Tibial nerve (tissue), 4 donors: ENCODE data around the gene AKAP8L. TPM values are rescaled to one million over a fixed set of nuclear protein-coding genes. Genes with fewer than 3 reads are reported as not detected.

Source experiments
- DNase-seq, 2 donors: peaks; one replicate each; pipeline ENCODE4 v3.0.0-alpha.2; 2019; ENCODE audit warnings: low spot score in 2 of 2
- H3K27ac ChIP-seq, 4 donors: fragments of 200-600 bp; sonication (generic) in 3 of 4; one replicate each; pipeline ENCODE4 v1.5.1; 2017 to 2019; ENCODE audit warnings: mild to moderate bottlenecking in 1 of 4
- H3K27me3 ChIP-seq, 2 donors: fragments of 200-600 bp; sonication (generic) in 1 of 2; one replicate each; pipeline versions ENCODE4 v1.5.1 to v1.6.0; 2017 to 2019
- H3K36me3 ChIP-seq, 3 donors: fragments of 200-600 bp; sonication (generic); one replicate each; pipeline ENCODE4 v1.5.1; 2018 to 2019
- H3K4me1 ChIP-seq, 4 donors: fragments of 200-600 bp; sonication (generic) in 3 of 4; one replicate each; pipeline ENCODE4 v1.5.1; 2017 to 2019
- H3K4me3 ChIP-seq, 4 donors: fragments of 200-600 bp; sonication (generic) in 3 of 4; one replicate each; pipeline ENCODE4 v1.5.1; 2017 to 2019; ENCODE audit warnings: mild to moderate bottlenecking in 1 of 4, moderate library complexity in 1 of 4
- H3K9me3 ChIP-seq, 4 donors: fragments of 200-600 bp; sonication (generic) in 3 of 4; one replicate each; pipeline ENCODE4 v1.5.1; 2017 to 2019
- CTCF ChIP-seq, 5 experiments: fragments of 200-600 bp in 3 of 5; fragments of 450-650 bp in 2 of 5; sonication (generic) in 3 of 5; IDR thresholded peaks; one replicate each; pipeline ENCODE4 v1.5.1; 2016 to 2019; ENCODE audit warnings: antibody characterized with exemption in 5 of 5, mild to moderate bottlenecking in 3 of 5, moderate library complexity in 2 of 5
- EP300 ChIP-seq, 2 donors: sonication (generic); formaldehyde crosslinking; IDR thresholded peaks; one replicate each; pipeline ENCODE4 v1.6.1; 2017; ENCODE audit warnings: antibody characterized with exemption in 2 of 2, mild to moderate bottlenecking in 1 of 2
- POLR2A ChIP-seq, 2 donors: fragments of 450-650 bp; IDR thresholded peaks; one replicate each; pipeline ENCODE4 v1.6.1; 2017; ENCODE audit warnings: antibody characterized with exemption in 2 of 2, mild to moderate bottlenecking in 2 of 2, moderate library complexity in 2 of 2
- WGBS, 2 donors: methylation state at CpG; one replicate each; pipeline ENCODE4 v1.1.5; 2018; 5-methylcytosine and 5-hydroxymethylcytosine counted together
- total RNA-seq, 4 donors: library from RNA; depleted of rRNA; stranded (reverse); fragments of >200 nt; gene quantifications; one replicate each; pipeline ENCODE4 v1.1.0, GENCODE V29; 2016

Gene AKAP8L
- total RNA-seq, 4 donors from 2014 or later = 170 to 248 (median 183) TPM

- Histone ChIP-seq H3K4me1 (peaks cover 0 to 36% (median 21%) of the 10 kb centered on the region in 4 donors), H3K9me3 (no peaks in the 10 kb centered on the region), H3K27me3 (no peaks in the 10 kb centered on the region), H3K27ac (no peak overlapping the region), H3K4me3 (no peak overlapping the region), H3K36me3 (peaks cover 7 to 80% (median 52%) of the 10 kb centered on the region in 3 donors)
- TF ChIP-seq POLR2A (IDR thresholded peaks at IDR 0.05) (no peak), EP300 (IDR thresholded peaks at IDR 0.05) (no peak), CTCF (IDR thresholded peaks at IDR 0.05) (no peak)
- WGBS, 2 donors = 96 to 97% methylated on average over 7 of the region's 7 CpGs
- no peak for DNase-seq
Measured at GRCh38 chr19:15371119-15371518, 47.7 kb downstream of the AKAP8L start.

- H3K36me3 ChIP-seq = peaks cover 13 to 94% (median 65%) of the 10 kb centered on the region in 3 donors
- no peak overlapping the region for H3K27ac ChIP-seq
Measured at GRCh38 chr19:15369594-15369891, 49.2 kb downstream of the AKAP8L start.

GRCh38 chr19:15368798-15369593 is 49.8 kb downstream of the AKAP8L start:
- H3K27me3 ChIP-seq = no peaks in the 10 kb centered on the region
- WGBS, 2 donors = 92 to 94% methylated on average over 32 to 35 of the region's 35 CpGs
- TF ChIP-seq EP300 (IDR thresholded peaks at IDR 0.05) (no peak), CTCF (IDR thresholded peaks at IDR 0.05) (no peak), POLR2A (IDR thresholded peaks at IDR 0.05) (no peak)
- peaks cover 0 to 14% (median 4%) of the 10 kb centered on the region in 4 donors for H3K4me1 ChIP-seq
- DNase-seq = no peak
- no peaks in the 10 kb centered on the region for H3K9me3 ChIP-seq
- H3K27ac ChIP-seq = no peak overlapping the region
- no peak overlapping the region for H3K4me3 ChIP-seq
- peaks cover 13 to 97% (median 67%) of the 10 kb centered on the region in 3 donors for H3K36me3 ChIP-seq

More at GRCh38 chr19:15369594-15369891, 49.2 kb downstream of the AKAP8L start:
- Histone ChIP-seq H3K4me3 (no peak overlapping the region), H3K9me3 (no peaks in the 10 kb centered on the region), H3K27me3 (no peaks in the 10 kb centered on the region), H3K4me1 (peaks cover 0 to 20% (median 10%) of the 10 kb centered on the region in 4 donors)
- 89 to 93% methylated on average over 9 of the region's 9 CpGs for WGBS, 2 donors
- DNase-seq = no peak
- no peak for TF ChIP-seq POLR2A (IDR thresholded peaks at IDR 0.05)
- no peak for TF ChIP-seq CTCF (IDR thresholded peaks at IDR 0.05)
- TF ChIP-seq EP300 (IDR thresholded peaks at IDR 0.05) = no peak

- peaks cover 13 to 90% (median 62%) of the 10 kb centered on the region in 3 donors for H3K36me3 ChIP-seq
- peaks cover 0 to 6% (median 0%) of the 10 kb centered on the region in 4 donors for H3K4me1 ChIP-seq
- no peaks in the 10 kb centered on the region for H3K9me3 ChIP-seq
- no peak overlapping the region for H3K27ac ChIP-seq
- WGBS, 2 donors = 93 to 95% methylated on average over 23 to 24 of the region's 24 CpGs
- TF ChIP-seq POLR2A (IDR thresholded peaks at IDR 0.05) (no peak), CTCF (IDR thresholded peaks at IDR 0.05) (no peak), EP300 (IDR thresholded peaks at IDR 0.05) (no peak)
- H3K27me3 ChIP-seq = no peaks in the 10 kb centered on the region
- no peak for DNase-seq
- H3K4me3 ChIP-seq = no peak overlapping the region
Measured at GRCh38 chr19:15368051-15368632, 50.6 kb downstream of the AKAP8L start.

- no peak overlapping the region for H3K4me3 ChIP-seq
- no peak for DNase-seq
- H3K4me1 ChIP-seq = no peaks in the 10 kb centered on the region
- no peaks in the 10 kb centered on the region for H3K27me3 ChIP-seq
- TF ChIP-seq POLR2A (IDR thresholded peaks at IDR 0.05) (no peak), EP300 (IDR thresholded peaks at IDR 0.05) (no peak), CTCF (IDR thresholded peaks at IDR 0.05) (no peak)
- H3K36me3 ChIP-seq = peaks cover 9 to 87% (median 59%) of the 10 kb centered on the region in 3 donors
- WGBS, 2 donors = 76 to 90% methylated on average over 3 of the region's 3 CpGs
- H3K27ac ChIP-seq = no peak overlapping the region
- H3K9me3 ChIP-seq = no peaks in the 10 kb centered on the region
Measured at GRCh38 chr19:15367439-15367838, 51.3 kb downstream of the AKAP8L start.
